Measurements from ENCODE around the gene SEC62. TPM values are rescaled to one million over a fixed set of nuclear protein-coding genes. Genes with fewer than 3 reads are reported as not detected.

SEC62 gene
- total RNA-seq, 1 donor from 2014 or later: 153 TPM

GRCh38 chr3:170022336-170022735 lies 55.7 kb downstream of the SEC62 start:
- Histone ChIP-seq H3K27me3 (ENCODE audit: low read depth) (no peaks in the 10 kb centered on the region), H3K36me3 (no peaks in the 10 kb centered on the region), H3K4me1 (no peaks in the 10 kb centered on the region), H3K9me3 (no peaks in the 10 kb centered on the region), H3K27ac (no peak overlapping the region), H3K4me3 (no peak overlapping the region)
- no peak for TF ChIP-seq CTCF (IDR thresholded peaks at IDR 0.05)
- intact Hi-C loops (cut with DNase I): no loop called here
- DNase-seq: no peak
- ATAC-seq: no peak

DNA sequence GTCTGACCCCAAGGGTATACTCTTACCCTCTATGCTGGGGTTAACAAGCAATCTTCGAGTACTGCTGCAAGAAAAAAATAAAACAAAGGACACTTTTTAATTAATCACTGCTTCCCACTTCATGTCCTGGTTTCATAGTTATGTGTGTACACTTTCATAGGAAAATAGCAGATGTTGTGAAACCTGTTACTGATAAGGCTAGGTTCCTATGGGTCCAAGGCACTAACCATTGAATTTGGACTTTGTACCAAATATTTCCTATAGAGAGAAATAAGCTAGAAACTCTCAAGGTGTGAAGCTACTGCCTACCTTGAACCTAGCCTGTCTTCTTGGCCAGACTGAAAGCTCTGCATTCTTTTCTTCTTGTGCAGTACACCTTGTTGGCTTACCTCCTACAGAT lies 56.6 kb downstream of the SEC62 start:
- H3K36me3 ChIP-seq: no peaks in the 10 kb centered on the region
- TF ChIP-seq CTCF (IDR thresholded peaks at IDR 0.05): no peak
- DNase-seq: no peak
- no peak overlapping the region for H3K4me3 ChIP-seq
- H3K9me3 ChIP-seq: no peaks in the 10 kb centered on the region
- ATAC-seq: no peak
- no peaks in the 10 kb centered on the region for H3K27me3 ChIP-seq (ENCODE audit: low read depth)
- H3K27ac ChIP-seq: no peak overlapping the region
- H3K4me1 ChIP-seq: no peaks in the 10 kb centered on the region
- intact Hi-C loops (cut with DNase I): no loop called here

DNA sequence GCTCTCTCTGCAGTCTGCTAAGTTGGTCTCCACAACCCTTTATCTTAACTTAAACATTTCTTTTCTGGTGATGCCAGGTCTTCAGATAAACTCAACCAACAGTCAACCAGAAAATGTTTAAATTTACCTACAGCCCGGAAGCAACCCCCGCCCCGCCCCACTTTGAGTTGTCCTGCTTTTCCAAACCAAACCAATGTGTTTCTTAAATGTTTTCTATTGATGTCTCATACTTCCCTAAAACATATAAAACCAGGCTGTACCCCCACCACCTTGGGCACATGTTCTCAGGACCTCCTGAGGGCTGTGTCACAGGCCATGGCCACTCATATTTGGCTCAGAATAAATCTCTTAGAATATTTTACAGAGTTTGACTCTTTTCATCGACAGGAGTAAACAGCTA lies 58.0 kb downstream of the SEC62 start:
- DNase-seq (no peak), ATAC-seq (no peak)
- Histone ChIP-seq H3K9me3 (no peaks in the 10 kb centered on the region), H3K36me3 (no peaks in the 10 kb centered on the region), H3K27ac (no peak overlapping the region), H3K4me3 (no peak overlapping the region), H3K27me3 (ENCODE audit: low read depth) (no peaks in the 10 kb centered on the region), H3K4me1 (no peaks in the 10 kb centered on the region)
- TF ChIP-seq CTCF (IDR thresholded peaks at IDR 0.05): no peak
- intact Hi-C loops (cut with DNase I): no loop called here

DNA sequence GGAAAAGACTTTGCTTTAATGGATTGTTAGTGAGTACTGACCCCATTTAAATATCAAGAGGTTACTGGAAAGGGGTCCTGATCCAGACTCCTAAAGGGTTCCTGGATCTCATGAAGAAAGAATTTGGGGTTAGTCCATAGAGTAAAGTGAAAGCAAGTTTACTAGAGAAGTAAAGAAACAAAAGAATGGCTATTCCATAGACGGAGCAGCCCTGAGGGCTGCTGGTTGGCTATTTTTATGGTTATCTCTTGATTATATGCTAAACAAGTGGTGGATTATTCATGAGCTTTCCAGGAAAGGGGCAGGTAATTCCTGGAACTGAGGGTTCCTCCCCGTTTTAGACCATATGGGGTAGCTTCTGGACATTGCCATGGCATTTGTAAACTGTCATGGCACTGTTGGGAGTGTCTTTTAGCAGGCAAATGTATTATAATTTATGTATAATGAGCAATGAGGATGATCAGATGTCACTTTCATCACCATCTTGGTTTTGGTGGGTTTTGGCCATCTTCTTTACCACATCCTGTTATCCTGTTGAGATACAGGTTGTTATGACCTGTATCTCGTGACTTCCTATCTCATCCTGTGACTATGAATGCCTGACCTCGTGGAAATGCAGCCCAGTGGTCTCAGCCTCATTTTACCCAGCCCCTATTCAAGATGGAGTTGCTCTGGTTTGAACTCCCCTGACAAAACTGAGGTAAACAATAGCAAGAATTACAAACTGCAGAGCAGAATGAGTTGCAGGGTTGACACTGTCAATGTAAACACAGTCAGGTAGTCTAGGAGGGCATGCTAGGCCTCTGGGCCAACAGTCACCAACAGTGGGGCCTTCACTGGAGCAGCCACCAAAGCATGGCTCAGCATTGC lies 60.9 kb downstream of the SEC62 start:
- no peak for TF ChIP-seq CTCF (IDR thresholded peaks at IDR 0.05)
- DNase-seq: no peak
- no peak for ATAC-seq
- H3K9me3 ChIP-seq: no peaks in the 10 kb centered on the region
- H3K4me3 ChIP-seq: no peak overlapping the region
- H3K27me3 ChIP-seq (ENCODE audit: low read depth): no peaks in the 10 kb centered on the region
- no peaks in the 10 kb centered on the region for H3K36me3 ChIP-seq
- no peaks in the 10 kb centered on the region for H3K4me1 ChIP-seq
- H3K27ac ChIP-seq: no peak overlapping the region
- intact Hi-C loops (cut with DNase I): no loop called here

DNA sequence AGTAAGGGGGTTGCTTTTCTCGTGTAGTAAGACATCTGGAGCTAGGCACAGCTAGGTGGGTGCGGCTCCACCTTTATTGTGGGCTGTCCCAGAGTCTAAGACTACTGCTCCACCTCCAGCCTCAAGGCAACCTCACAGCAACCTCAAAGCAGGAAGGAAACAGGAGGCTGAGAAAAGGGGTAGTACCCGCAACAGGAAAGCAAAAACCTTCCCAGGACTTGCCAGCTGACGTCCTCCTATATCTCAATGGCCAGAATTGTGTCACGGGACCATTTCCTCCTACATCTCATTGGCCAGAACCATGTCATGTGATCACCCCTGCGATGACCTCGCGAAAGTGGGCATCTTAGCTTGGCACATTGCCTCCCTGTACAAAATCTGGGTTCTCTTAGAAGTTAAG lies 66.9 kb downstream of the SEC62 start:
- TF ChIP-seq CTCF (IDR thresholded peaks at IDR 0.05): no peak
- H3K27me3 ChIP-seq (ENCODE audit: low read depth): peaks cover 8% of the 10 kb centered on the region

More for the DNA sequence above, 66.9 kb downstream of the SEC62 start:
- Histone ChIP-seq H3K4me1 (peaks cover 11% of the 10 kb centered on the region), H3K9me3 (no peaks in the 10 kb centered on the region), H3K27ac (no peak overlapping the region), H3K36me3 (no peaks in the 10 kb centered on the region), H3K4me3 (no peak overlapping the region)
- ATAC-seq: no peak
- no peak for DNase-seq
- intact Hi-C loops (cut with DNase I): no loop called here

Data from lower lobe of right lung (tissue), 2 donors.